ENCODE results near the gene NMT2.
"Not testable (repeated sequence)": the region's sequence is repeated elsewhere in the genome, so short reads cannot be mapped to it uniquely, and the experiment has no call there.

The NMT2 gene

DNA sequence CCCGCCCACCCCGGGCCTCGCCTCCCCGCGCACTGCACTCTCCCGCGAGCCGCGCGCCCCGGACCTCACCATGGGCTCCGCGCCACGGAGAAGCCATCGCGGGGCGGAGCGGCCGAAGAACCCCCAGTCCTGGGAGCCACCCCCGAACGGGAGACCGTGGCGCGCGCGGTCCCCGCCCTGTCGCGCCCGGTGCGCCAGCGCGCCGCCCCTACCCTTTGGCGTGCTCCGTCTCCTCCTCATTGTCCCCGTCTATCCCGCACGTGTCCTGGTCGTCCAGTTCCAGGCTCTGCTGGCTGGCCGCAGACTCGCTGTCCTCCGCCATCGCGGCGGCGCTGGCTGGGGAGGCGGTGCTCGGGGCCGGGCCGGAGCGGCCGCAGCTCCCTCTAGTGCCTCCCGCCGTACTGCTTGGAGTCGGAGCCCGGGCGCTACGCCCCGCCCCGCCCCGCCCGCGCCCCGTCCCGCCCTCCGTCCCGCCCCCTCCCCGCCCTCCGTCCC, at the start of gene NMT2:
NMT2 (minus strand) TSS at position 403 of the 495 bp plus-strand sequence; CDS start at position 322, 81 bp downstream.
- Histone ChIP-seq H3K36me3 (ENCODE audit: insufficient read depth, low read length) (no peaks in the 10 kb centered on the region), H3K9me3 (ENCODE audit: control insufficient read depth, insufficient read depth, low read length) (no peaks in the 10 kb centered on the region), H3K9ac (ENCODE audit: low read depth, low read length) (peak within 1 kb of the TSS; percentile 89), H3K4me1 (ENCODE audit: insufficient read depth, low read length) (peaks cover 18% of the 10 kb centered on the region)

DNA sequence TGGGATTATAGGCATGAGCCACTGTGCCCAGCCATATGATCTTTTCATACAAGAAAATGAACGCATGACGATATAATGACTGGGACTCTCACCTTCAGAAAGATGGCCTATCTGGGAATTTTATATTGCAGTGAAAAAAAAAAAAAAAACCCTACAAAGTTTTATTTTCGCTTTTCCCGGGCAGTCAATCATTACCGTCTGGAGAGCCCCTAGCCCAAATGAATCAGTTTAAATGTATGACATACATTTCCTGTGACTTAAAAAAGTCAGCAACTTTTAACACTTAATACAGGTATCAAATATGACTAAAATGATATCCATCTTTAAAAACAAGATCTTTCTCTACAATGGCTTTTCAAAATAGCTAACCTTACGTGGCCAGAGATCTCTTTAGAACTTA, 48.2 kb upstream of the NMT2 start:
- no peaks in the 10 kb centered on the region for H3K4me1 ChIP-seq (ENCODE audit: insufficient read depth, low read length)
- no peak overlapping the region for H3K9ac ChIP-seq (ENCODE audit: low read depth, low read length)
- no peaks in the 10 kb centered on the region for H3K36me3 ChIP-seq (ENCODE audit: insufficient read depth, low read length)
- no peaks in the 10 kb centered on the region for H3K9me3 ChIP-seq (ENCODE audit: control insufficient read depth, insufficient read depth, low read length)

DNA sequence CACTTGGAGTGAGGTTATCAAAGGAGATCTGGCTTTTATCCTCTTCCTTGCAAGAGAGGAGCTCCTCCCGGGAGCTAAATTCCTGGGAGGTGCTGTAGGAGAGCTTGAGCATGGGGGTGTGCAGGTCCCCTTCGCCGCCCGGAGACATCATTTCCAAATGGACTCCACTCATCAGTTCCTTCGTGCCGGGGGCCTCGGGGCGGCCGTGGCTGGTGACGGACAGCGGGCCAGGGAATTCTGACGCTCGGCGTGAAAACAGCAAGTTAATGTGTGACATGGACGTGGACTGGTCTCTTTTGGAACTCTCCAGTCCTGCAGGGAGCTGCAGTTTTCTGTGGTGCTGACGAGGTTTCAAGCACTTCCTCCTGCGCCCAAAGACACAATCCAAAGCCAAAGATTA, 45.7 kb upstream of the NMT2 start:
- H3K4me1 ChIP-seq (ENCODE audit: insufficient read depth, low read length): no peaks in the 10 kb centered on the region; the same call in 1 of the 2 replicates
- H3K36me3 ChIP-seq (ENCODE audit: insufficient read depth, low read length): no peaks in the 10 kb centered on the region
- no peak overlapping the region for H3K9ac ChIP-seq (ENCODE audit: low read depth, low read length)
- H3K9me3 ChIP-seq (ENCODE audit: control insufficient read depth, insufficient read depth, low read length): no peaks in the 10 kb centered on the region

DNA sequence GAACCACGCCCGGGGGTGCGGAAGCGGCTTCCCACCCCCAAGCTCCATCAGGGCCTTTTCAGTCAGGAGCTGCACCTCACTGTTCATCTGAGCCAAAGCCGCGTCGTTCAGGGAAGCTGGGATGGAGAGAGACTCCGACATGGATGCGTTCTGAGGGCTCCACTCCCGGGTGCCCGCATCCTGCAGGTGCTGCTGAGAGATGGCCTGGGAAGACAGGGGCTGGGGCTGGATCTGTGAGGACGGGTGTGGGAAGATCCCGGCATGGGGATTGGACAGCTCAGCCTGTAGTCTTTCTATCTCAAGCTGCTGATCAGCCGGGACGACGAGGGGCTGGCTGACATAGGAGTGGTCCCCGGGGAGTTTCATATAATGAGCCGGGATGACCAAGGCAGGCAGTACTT, 45.0 kb upstream of the NMT2 start:
- H3K4me1 ChIP-seq (ENCODE audit: insufficient read depth, low read length): no peaks in the 10 kb centered on the region; the same call in 1 of the 2 replicates
- H3K9ac ChIP-seq (ENCODE audit: low read depth, low read length): no peak overlapping the region
- H3K36me3 ChIP-seq (ENCODE audit: insufficient read depth, low read length): no peaks in the 10 kb centered on the region
- H3K9me3 ChIP-seq (ENCODE audit: control insufficient read depth, insufficient read depth, low read length): no peaks in the 10 kb centered on the region

DNA sequence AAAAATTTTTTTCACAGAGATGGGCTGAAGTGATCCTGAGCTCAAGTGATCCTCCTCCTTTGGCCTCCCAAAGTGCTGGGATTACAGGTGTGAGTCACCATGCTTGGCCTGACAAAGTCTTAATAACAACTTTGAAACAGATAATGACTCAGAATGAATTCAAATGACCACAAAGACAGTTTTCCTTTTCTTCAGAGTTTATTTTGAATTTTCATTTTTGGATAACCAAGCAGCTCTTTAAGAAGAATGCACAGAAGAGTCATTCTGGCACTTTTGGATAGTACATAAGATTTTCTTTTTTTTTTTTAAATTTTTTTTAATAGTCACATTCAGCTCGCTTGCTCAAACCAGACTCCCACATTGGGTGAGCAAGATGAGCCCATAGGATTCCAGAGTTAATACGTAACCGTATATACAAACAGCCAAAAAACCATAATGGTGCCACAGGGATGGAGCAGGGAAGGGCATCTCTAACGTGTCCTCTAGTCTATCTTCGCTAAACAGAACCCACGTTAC, 43.0 kb upstream of the NMT2 start:
- no peaks in the 10 kb centered on the region for H3K36me3 ChIP-seq (ENCODE audit: insufficient read depth, low read length)
- no peaks in the 10 kb centered on the region for H3K9me3 ChIP-seq (ENCODE audit: control insufficient read depth, insufficient read depth, low read length)
- no peaks in the 10 kb centered on the region; the same call in 1 of the 2 replicates for H3K4me1 ChIP-seq (ENCODE audit: insufficient read depth, low read length)
- no peak overlapping the region for H3K9ac ChIP-seq (ENCODE audit: low read depth, low read length)

DNA sequence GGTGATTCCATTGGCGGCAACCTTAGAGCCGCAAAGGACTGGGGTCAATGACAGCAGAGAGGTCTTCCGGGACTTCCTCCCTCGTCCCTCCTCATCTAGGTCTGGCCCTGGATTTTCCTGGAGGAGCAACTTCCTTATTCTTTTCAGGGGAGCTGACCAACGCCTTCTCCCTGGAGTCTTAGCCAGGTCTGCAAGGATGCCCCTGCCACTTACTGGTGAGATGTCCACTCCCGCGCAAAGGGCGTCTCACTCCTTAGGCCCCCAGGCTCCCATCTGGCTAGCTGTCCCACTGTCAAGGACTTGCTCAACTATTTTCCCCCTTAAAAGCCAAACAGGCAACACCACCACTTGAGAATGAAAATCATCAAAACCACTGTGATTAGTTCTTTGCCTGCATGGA, 42.0 kb upstream of the NMT2 start:
- no peaks in the 10 kb centered on the region for H3K36me3 ChIP-seq (ENCODE audit: insufficient read depth, low read length)
- no peaks in the 10 kb centered on the region; the same call in 1 of the 2 replicates for H3K4me1 ChIP-seq (ENCODE audit: insufficient read depth, low read length)
- no peak overlapping the region for H3K9ac ChIP-seq (ENCODE audit: low read depth, low read length)
- H3K9me3 ChIP-seq (ENCODE audit: control insufficient read depth, insufficient read depth, low read length): no peaks in the 10 kb centered on the region

DNA sequence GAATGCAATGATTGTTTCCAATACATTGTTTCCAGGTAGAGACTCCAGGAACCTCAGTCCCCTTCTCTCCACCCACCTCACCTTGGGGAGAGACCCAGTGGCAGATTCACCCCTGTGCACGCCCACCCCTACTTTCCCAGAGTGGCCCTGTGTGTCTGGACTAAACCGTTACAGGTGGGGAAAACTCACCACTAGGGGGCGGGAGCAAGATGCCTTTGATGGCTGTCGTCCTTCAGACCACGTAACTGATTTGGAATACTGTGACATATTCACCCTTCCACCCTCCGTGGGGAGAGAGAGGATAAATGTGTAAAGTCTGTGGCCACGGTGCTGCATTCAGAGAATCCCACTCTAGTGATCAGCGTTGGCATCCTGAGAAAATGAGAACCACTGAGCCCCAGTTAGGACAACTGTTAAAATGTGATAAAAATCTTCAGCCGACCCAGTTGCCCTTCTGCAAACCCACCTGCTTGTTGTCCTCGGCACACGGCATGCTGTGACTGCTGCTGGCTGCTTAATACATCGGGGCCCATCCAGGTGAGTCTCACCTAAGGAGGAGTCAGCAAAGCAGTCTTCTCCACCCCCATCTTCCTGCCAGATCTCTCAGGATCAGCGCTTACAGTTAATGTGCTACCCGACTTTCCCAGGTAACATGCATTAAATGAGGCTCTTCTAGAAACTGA, 41.5 kb upstream of the NMT2 start:
- no peaks in the 10 kb centered on the region; the same call in 1 of the 2 replicates for H3K4me1 ChIP-seq (ENCODE audit: insufficient read depth, low read length)
- H3K36me3 ChIP-seq (ENCODE audit: insufficient read depth, low read length): no peaks in the 10 kb centered on the region
- H3K9me3 ChIP-seq (ENCODE audit: control insufficient read depth, insufficient read depth, low read length): no peaks in the 10 kb centered on the region
- no peak overlapping the region for H3K9ac ChIP-seq (ENCODE audit: low read depth, low read length)

DNA sequence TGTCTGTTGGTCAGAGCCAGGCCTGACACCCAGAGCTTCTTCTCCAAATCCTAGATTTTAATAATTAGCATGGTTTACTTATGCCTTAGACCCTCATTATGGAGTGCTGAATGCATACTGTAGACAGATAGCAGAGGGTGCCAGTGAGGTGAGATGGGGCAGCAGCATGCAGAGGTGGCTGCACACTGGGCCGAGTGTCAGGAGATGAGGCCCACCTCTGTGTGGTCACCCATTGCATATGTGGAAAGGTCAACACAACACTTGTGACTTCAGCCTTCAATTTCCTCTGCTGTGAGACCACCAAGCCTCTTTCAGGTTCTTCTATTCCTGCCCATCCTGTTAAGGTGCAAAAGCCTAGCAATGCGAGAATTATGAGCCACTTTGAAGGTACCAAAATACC, 39.7 kb upstream of the NMT2 start:
- Histone ChIP-seq H3K4me1 (ENCODE audit: insufficient read depth, low read length) (no peaks in the 10 kb centered on the region; the same call in 1 of the 2 replicates), H3K9ac (ENCODE audit: low read depth, low read length) (no peak overlapping the region), H3K9me3 (ENCODE audit: control insufficient read depth, insufficient read depth, low read length) (no peaks in the 10 kb centered on the region), H3K36me3 (ENCODE audit: insufficient read depth, low read length) (no peaks in the 10 kb centered on the region)

DNA sequence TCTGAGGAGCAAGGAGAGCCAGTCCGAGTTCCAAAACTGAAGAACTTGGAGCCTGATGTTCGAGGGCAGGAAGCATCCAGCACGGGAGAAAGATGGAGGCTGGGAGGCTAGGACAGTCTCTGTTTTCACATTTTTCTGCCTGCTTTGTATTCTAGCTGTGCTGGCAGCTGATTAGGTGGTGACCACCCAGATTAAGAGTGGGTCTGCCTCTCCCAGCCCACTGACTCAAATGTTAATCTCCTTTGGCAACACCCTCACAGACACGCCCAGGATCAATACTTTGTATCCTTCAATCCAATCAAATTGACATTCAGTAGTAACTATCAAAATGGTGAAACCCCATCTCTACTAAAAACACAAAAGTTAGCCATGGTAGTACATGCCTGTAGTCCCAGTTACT, 38.9 kb upstream of the NMT2 start:
- H3K9me3 ChIP-seq (ENCODE audit: control insufficient read depth, insufficient read depth, low read length); H3K4me1 ChIP-seq (ENCODE audit: insufficient read depth, low read length); H3K36me3 ChIP-seq (ENCODE audit: insufficient read depth, low read length); H3K9ac ChIP-seq (ENCODE audit: low read depth, low read length): not testable (repeated sequence)

DNA sequence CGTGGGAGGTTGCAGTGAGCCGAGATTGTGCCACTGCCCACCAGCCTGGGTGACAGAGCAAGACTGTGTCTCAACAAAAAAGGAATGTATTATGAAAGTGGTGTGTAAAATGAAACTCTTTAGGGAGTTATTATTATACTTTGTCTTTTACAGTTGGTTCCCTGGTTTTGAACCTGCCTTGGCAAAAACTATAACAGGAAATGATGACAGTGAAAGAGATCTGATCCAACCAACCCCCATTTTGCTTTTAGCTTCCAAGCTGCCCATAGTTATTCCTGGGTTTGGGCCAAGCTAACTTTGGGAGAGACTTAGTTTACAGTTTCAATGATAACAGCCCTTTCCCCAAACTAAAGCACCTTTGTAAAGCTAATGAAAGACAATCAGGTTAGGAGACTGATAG, 34.1 kb upstream of the NMT2 start:
- Histone ChIP-seq H3K9me3 (ENCODE audit: control insufficient read depth, insufficient read depth, low read length) (no peaks in the 10 kb centered on the region; the same call in 1 of the 2 replicates), H3K4me1 (ENCODE audit: insufficient read depth, low read length) (peaks cover 24% of the 10 kb centered on the region), H3K9ac (ENCODE audit: low read depth, low read length) (no peak overlapping the region), H3K36me3 (ENCODE audit: insufficient read depth, low read length) (no peaks in the 10 kb centered on the region)

DNA sequence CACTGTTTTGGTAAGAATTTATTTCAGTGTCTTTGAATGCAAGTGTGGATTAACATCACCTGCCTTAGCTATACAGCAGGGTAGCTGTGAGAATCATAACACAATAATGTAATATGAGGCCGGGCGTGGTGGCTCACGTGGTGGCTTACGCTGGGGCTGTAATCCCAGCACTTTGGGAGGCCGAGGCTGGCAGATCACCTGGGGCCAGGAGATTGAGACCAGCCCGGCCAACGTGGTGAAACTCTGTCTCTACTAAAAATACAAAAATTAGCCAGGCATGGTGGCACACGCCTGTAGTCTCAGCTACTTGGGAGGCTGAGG, 33.8 kb upstream of the NMT2 start:
- peaks cover 24% of the 10 kb centered on the region for H3K4me1 ChIP-seq (ENCODE audit: insufficient read depth, low read length)

DNA sequence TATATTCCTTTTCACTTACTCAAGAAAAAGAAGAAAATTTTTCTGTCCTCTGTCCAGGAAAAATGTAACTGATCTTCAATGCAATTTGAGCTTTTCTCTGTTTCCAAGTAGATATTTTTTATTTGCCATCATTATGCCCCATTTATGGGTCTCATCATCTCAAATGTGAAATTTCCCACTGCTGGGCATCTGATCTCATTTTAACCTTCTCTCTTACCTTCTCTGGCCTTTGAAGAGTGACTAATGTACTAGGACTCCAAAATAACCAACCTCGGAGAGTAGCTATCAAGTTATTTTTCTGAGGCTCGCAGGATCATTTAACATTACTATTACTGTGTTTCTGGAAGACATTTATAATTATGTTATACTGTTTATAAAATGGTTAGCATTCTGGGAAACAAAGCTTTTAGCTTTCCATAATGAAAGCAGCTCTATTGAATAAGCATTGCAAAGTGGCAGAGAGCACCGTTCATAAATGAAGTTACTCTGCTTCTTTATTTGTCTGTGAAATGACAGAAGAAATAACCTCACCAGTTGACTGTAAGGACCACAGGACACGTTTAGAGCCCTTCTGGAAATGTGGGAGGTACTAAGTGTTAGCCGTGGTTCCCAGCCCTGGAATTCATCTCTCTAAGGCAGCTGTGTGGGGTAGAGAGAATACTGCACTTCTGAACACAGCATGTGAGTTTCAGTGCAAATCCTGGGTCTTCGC, 33.3 kb upstream of the NMT2 start:
- Histone ChIP-seq H3K9me3 (ENCODE audit: control insufficient read depth, insufficient read depth, low read length) (no peaks in the 10 kb centered on the region; the same call in 1 of the 2 replicates), H3K9ac (ENCODE audit: low read depth, low read length) (no peak overlapping the region), H3K36me3 (ENCODE audit: insufficient read depth, low read length) (no peaks in the 10 kb centered on the region), H3K4me1 (ENCODE audit: insufficient read depth, low read length) (peaks cover 24% of the 10 kb centered on the region)

More for the DNA sequence above, 33.8 kb upstream of the NMT2 start:
- H3K9me3 ChIP-seq (ENCODE audit: control insufficient read depth, insufficient read depth, low read length); H3K36me3 ChIP-seq (ENCODE audit: insufficient read depth, low read length); H3K9ac ChIP-seq (ENCODE audit: low read depth, low read length): not testable (repeated sequence)

DNA sequence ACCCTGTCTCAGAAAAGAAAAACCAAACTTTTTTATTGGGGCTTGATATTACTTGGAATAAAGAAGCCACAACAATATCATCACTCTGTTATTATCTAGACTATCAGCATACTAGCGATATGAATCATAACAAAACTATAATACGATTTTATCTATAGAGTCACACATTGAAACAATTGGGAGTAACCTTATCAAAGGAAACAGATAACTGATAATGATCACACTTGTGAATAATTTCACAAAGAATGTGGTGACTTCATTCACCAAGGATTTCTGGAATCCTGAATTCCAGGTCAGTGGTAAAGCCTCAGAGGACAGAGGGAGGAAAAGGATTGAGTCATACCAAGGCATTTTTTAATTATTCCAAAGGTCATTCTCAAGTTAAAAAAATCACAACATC, 32.1 kb upstream of the NMT2 start:
- Histone ChIP-seq H3K4me1 (ENCODE audit: insufficient read depth, low read length) (peaks cover 24% of the 10 kb centered on the region), H3K9ac (ENCODE audit: low read depth, low read length) (no peak overlapping the region), H3K9me3 (ENCODE audit: control insufficient read depth, insufficient read depth, low read length) (no peaks in the 10 kb centered on the region; the same call in 1 of the 2 replicates), H3K36me3 (ENCODE audit: insufficient read depth, low read length) (no peaks in the 10 kb centered on the region)

DNA sequence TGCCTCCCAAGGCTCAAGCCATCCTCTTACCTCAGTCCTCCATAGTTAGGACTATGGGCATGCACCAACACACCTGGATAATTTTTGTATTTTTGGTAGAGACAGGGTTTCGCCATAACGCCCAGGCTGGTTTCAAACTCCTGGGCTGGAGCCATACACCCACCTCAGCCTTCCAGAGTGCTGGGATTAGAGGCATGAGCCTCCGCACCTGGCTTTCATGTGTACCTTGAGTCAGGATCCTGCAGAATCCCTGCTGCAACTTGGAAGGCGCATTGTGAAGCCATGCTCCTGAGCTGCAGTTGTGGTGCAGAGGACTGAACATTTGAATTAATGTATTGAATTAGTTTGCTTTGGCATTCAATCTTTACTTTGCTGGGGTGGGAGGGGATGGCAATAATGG, 29.4 kb upstream of the NMT2 start:
- Histone ChIP-seq H3K36me3 (ENCODE audit: insufficient read depth, low read length) (no peaks in the 10 kb centered on the region), H3K9ac (ENCODE audit: low read depth, low read length) (no peak overlapping the region), H3K9me3 (ENCODE audit: control insufficient read depth, insufficient read depth, low read length) (no peaks in the 10 kb centered on the region; the same call in 1 of the 2 replicates), H3K4me1 (ENCODE audit: insufficient read depth, low read length) (peaks cover 24% of the 10 kb centered on the region)

DNA sequence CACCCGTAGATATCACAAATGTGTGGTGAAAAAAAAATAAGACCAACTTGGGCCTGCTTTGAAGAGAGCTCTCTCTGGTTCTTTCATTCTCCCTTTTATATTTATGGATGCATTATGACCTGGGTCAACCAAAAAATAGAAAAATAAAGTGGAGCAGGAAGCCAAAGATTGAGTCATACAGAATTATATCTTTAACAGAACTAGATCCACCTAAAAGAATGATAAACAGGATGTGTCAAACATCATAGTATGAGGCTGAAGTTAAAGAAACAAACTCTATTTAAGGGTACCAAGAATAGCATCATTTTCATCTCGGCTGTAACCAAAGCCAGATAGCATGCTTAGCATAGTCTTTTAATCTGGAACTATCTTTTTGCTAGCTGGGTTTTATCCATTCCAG, 28.8 kb upstream of the NMT2 start:
- H3K9ac ChIP-seq (ENCODE audit: low read depth, low read length): no peak overlapping the region
- H3K4me1 ChIP-seq (ENCODE audit: insufficient read depth, low read length): peaks cover 24% of the 10 kb centered on the region
- no peaks in the 10 kb centered on the region for H3K9me3 ChIP-seq (ENCODE audit: control insufficient read depth, insufficient read depth, low read length)
- no peaks in the 10 kb centered on the region for H3K36me3 ChIP-seq (ENCODE audit: insufficient read depth, low read length)

All from ES-I3 (cell line).